HL-60 (cell line): Measurements from ENCODE around the gene KAZALD1.

Experiments used
- DNase-seq, 2 experiments: peaks; one replicate each; pipeline ENCODE4 v3.0.0-alpha.2; 2010 to 2020; ENCODE audit warnings: low read depth in 1 of 2, low spot score in 1 of 2
- H3K27ac ChIP-seq: fragments of 250-450 bp; sonication (Bioruptor Pico); replicated peaks from 2 replicates; pipeline ENCODE4 v1.5.1; 2020; ENCODE audit warnings: mild to moderate bottlenecking, moderate library complexity
- H3K27me3 ChIP-seq: fragments of 250-450 bp; sonication (Bioruptor Pico); 2 replicates; pipeline ENCODE4 v1.5.1; 2021; ENCODE audit warnings: mild to moderate bottlenecking, moderate library complexity; ENCODE audit not compliant: insufficient read depth, poor library complexity, severe bottlenecking
- H3K4me3 ChIP-seq: replicated peaks from 2 replicates; pipeline ENCODE4 v1.5.1; 2011; ENCODE audit warnings: mild to moderate bottlenecking, control low read depth, low read length; ENCODE audit not compliant: insufficient read depth
- GABPA ChIP-seq: IDR thresholded peaks from 2 replicates; pipeline ENCODE4 v1.6.1; 2012; ENCODE audit warnings: low read depth
- POLR2AphosphoS5 ChIP-seq: IDR thresholded peaks from 2 replicates; pipeline ENCODE4 v1.6.1; 2012; ENCODE audit warnings: low read depth
- SPI1 ChIP-seq: IDR thresholded peaks from 2 replicates; pipeline ENCODE4 v1.6.1; 2012; ENCODE audit warnings: low read depth, mild to moderate bottlenecking, borderline replicate concordance
- TF ChIP-seq, protein P1 (sequence below): IDR thresholded peaks from one replicate; pipeline ENCODE4 v1.5.1; 2011; ENCODE audit warnings: low read length, control low read depth, inconsistent platforms; ENCODE audit not compliant: insufficient read depth
- TF ChIP-seq, protein P2 (sequence below): IDR thresholded peaks from 2 replicates; pipeline ENCODE4 v1.6.1; 2012; ENCODE audit warnings: low read depth; ENCODE audit not compliant: insufficient replicate concordance

Gene KAZALD1

DNA sequence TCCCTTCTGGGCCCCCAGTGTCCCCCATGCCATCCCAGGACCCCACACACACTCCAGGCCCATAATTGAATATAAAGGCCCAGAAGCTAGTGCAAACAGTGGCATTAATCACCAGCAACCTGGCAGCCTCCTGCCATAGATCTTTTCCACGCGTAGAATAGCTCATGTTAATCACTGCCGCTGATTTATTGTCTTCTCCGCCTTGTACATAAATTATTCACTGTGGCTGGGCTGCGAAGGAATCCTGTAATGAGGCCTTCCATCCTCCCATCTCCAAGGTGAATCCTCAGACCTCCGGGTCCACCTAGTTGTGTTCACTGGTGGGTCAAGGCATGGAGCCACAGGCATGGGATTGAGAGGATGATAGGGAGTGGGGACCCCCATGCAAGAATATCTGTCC, 33.2 kb downstream of the KAZALD1 start:
- Histone ChIP-seq H3K4me3 (no peak overlapping the region), H3K27me3 (peaks cover 20% of the 10 kb centered on the region), H3K27ac (no peak overlapping the region)
- TF ChIP-seq, protein P1, sequence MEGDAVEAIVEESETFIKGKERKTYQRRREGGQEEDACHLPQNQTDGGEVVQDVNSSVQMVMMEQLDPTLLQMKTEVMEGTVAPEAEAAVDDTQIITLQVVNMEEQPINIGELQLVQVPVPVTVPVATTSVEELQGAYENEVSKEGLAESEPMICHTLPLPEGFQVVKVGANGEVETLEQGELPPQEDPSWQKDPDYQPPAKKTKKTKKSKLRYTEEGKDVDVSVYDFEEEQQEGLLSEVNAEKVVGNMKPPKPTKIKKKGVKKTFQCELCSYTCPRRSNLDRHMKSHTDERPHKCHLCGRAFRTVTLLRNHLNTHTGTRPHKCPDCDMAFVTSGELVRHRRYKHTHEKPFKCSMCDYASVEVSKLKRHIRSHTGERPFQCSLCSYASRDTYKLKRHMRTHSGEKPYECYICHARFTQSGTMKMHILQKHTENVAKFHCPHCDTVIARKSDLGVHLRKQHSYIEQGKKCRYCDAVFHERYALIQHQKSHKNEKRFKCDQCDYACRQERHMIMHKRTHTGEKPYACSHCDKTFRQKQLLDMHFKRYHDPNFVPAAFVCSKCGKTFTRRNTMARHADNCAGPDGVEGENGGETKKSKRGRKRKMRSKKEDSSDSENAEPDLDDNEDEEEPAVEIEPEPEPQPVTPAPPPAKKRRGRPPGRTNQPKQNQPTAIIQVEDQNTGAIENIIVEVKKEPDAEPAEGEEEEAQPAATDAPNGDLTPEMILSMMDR = no peak
- TF ChIP-seq, protein P2, sequence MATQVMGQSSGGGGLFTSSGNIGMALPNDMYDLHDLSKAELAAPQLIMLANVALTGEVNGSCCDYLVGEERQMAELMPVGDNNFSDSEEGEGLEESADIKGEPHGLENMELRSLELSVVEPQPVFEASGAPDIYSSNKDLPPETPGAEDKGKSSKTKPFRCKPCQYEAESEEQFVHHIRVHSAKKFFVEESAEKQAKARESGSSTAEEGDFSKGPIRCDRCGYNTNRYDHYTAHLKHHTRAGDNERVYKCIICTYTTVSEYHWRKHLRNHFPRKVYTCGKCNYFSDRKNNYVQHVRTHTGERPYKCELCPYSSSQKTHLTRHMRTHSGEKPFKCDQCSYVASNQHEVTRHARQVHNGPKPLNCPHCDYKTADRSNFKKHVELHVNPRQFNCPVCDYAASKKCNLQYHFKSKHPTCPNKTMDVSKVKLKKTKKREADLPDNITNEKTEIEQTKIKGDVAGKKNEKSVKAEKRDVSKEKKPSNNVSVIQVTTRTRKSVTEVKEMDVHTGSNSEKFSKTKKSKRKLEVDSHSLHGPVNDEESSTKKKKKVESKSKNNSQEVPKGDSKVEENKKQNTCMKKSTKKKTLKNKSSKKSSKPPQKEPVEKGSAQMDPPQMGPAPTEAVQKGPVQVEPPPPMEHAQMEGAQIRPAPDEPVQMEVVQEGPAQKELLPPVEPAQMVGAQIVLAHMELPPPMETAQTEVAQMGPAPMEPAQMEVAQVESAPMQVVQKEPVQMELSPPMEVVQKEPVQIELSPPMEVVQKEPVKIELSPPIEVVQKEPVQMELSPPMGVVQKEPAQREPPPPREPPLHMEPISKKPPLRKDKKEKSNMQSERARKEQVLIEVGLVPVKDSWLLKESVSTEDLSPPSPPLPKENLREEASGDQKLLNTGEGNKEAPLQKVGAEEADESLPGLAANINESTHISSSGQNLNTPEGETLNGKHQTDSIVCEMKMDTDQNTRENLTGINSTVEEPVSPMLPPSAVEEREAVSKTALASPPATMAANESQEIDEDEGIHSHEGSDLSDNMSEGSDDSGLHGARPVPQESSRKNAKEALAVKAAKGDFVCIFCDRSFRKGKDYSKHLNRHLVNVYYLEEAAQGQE = no peak
- TF ChIP-seq SPI1 (no peak), GABPA (no peak), POLR2AphosphoS5 (no peak)
- DNase-seq = no peak

DNA sequence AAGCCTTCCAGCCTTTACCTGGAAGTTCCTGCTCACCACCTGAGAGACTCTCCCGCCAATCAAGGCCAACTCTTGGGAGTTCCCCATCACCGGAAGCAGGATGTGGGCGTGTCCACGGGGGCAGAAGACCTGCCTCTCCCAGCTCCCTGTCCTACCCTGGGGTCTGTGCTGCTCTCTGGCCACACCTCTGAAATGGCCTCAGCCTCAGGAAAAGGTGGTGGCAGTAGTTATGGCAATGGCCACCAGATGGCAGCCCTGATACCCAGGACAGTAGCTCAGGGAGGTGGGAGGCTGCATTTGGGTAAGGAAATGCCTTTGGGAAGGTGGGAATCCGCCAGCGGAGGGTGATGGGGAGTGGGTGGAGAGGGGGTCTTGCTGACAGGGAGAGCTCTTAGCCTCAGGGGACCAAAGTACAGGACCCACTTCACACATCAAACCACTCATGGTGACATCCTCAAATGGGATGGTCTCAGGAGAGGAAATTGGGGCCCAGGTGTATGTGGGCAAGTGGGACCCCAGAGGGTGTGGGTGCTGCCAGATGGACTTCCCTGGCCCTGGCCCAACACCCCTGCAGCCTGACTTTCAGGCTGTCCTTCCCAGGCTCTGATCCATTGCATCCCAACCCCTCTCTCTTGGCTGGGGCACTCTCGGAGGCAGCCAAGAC, 33.9 kb downstream of the KAZALD1 start:
- Histone ChIP-seq H3K27me3 (peaks cover 20% of the 10 kb centered on the region), H3K27ac (no peak overlapping the region), H3K4me3 (no peak overlapping the region)
- no peak for TF ChIP-seq POLR2AphosphoS5
- TF ChIP-seq, protein P2 = no peak
- TF ChIP-seq GABPA = no peak
- TF ChIP-seq, protein P1 = peak; percentile 88
- peak; percentile 31 to 60 for DNase-seq

DNA sequence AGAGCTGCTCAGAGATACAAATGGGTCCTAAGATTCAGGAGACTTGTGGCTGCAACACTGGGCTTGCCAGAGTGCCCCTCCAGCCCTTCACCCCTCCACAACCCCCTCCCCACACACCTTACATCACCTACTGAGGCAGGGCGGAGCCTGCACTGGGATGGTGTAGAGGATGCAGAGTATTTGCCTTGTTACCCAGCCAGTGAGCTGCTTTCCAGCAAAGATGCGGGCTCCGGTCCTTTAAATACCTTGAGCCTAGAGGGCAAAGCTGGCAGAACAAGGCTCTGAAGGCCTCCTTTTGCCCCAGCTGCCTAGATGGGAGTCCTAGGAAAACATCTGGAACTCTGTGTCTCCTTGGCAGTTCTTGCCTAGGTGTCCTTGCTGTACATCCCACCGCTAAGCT, 34.6 kb downstream of the KAZALD1 start:
- H3K27ac ChIP-seq = no peak overlapping the region
- DNase-seq = no peak
- no peak overlapping the region for H3K4me3 ChIP-seq
- H3K27me3 ChIP-seq = peaks cover 22% of the 10 kb centered on the region
- TF ChIP-seq, protein P2 = no peak
- TF ChIP-seq, protein P1 = no peak
- TF ChIP-seq SPI1 (no peak), GABPA (no peak), POLR2AphosphoS5 (no peak)
